Tibial nerve (tissue), 4 donors: ENCODE results near the gene CACNA1A. TPM values are rescaled to one million over a fixed set of nuclear protein-coding genes. Genes with fewer than 3 reads are reported as not detected.
A peak's percentile ranks its signal among the peaks of the same experiment; 100 is the strongest.
"Not testable (repeated sequence)": the region's sequence is repeated elsewhere in the genome, so short reads cannot be mapped to it uniquely, and the experiment has no call there.

ENCODE experiments used
- DNase-seq, 2 donors: peaks; one replicate each; pipeline ENCODE4 v3.0.0-alpha.2; 2019; ENCODE audit warnings: low spot score in 2 of 2
- H3K27ac ChIP-seq, 4 donors: fragments of 200-600 bp; sonication (generic) in 3 of 4; one replicate each; pipeline ENCODE4 v1.5.1; 2017 to 2019; ENCODE audit warnings: mild to moderate bottlenecking in 1 of 4
- H3K27me3 ChIP-seq, 2 donors: fragments of 200-600 bp; sonication (generic) in 1 of 2; one replicate each; pipeline versions ENCODE4 v1.5.1 to v1.6.0; 2017 to 2019
- H3K36me3 ChIP-seq, 3 donors: fragments of 200-600 bp; sonication (generic); one replicate each; pipeline ENCODE4 v1.5.1; 2018 to 2019
- H3K4me1 ChIP-seq, 4 donors: fragments of 200-600 bp; sonication (generic) in 3 of 4; one replicate each; pipeline ENCODE4 v1.5.1; 2017 to 2019
- H3K4me3 ChIP-seq, 4 donors: fragments of 200-600 bp; sonication (generic) in 3 of 4; one replicate each; pipeline ENCODE4 v1.5.1; 2017 to 2019; ENCODE audit warnings: mild to moderate bottlenecking in 1 of 4, moderate library complexity in 1 of 4
- H3K9me3 ChIP-seq, 4 donors: fragments of 200-600 bp; sonication (generic) in 3 of 4; one replicate each; pipeline ENCODE4 v1.5.1; 2017 to 2019
- EP300 ChIP-seq, 2 donors: sonication (generic); formaldehyde crosslinking; IDR thresholded peaks; one replicate each; pipeline ENCODE4 v1.6.1; 2017; ENCODE audit warnings: antibody characterized with exemption in 2 of 2, mild to moderate bottlenecking in 1 of 2
- POLR2A ChIP-seq, 2 donors: fragments of 450-650 bp; IDR thresholded peaks; one replicate each; pipeline ENCODE4 v1.6.1; 2017; ENCODE audit warnings: antibody characterized with exemption in 2 of 2, mild to moderate bottlenecking in 2 of 2, moderate library complexity in 2 of 2
- WGBS, 2 donors: methylation state at CpG; one replicate each; pipeline ENCODE4 v1.1.5; 2018; 5-methylcytosine and 5-hydroxymethylcytosine counted together
- total RNA-seq, 4 donors: library from RNA; depleted of rRNA; stranded (reverse); fragments of >200 nt; gene quantifications; one replicate each; pipeline ENCODE4 v1.1.0, GENCODE V29; 2016
- TF ChIP-seq, protein P1 (sequence below), 5 experiments: fragments of 200-600 bp in 3 of 5; fragments of 450-650 bp in 2 of 5; sonication (generic) in 3 of 5; IDR thresholded peaks; one replicate each; pipeline ENCODE4 v1.5.1; 2016 to 2019; ENCODE audit warnings: antibody characterized with exemption in 5 of 5, mild to moderate bottlenecking in 3 of 5, moderate library complexity in 2 of 5

The CACNA1A gene
- total RNA-seq, 4 donors from 2014 or later = 4.0 to 10.2 (median 9.3) TPM

DNA sequence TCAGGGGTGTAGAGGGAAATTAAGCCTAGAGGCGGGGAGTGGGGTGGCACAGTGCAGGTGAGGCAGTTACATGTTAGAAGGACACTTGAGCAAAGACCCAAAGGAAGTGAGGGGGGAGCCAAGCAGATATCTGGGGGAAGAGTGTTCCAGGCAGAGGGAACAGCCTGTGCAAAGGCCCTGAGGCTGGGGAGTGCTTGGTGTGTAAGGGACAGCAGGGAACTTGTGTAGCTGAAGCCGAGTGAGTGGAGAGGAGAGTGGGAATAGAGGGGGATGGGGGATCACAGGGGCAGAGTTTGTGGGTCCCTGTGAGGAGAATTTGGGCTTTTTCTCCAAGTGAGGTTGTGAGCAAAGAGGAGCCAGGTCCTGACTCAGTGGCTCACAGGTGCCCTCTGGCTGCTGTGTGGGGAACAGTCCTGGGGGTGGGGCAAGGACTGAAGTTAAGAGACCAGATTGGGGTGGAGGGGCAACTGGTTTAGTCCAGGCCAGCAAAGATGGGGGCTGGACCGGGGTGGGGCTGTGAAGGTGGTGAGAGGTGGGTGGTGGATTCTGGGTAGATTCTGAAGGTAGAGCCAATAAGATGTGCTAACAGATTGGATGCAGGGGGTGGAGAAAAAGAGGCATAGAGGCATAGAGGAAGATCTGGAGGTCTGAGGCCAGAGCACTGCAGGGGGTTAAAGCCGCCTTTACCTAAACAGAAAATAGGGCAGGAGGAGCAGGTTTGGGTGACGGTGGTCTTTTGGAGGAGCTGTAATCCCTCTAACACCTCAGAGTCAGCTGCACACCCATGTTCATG is 75.3 kb downstream of the CACNA1A start:
- peak in 1 of 2 donors; percentile 13 for DNase-seq
- 70 to 79% methylated on average over 5 of the region's 5 CpGs for WGBS, 2 donors

DNA sequence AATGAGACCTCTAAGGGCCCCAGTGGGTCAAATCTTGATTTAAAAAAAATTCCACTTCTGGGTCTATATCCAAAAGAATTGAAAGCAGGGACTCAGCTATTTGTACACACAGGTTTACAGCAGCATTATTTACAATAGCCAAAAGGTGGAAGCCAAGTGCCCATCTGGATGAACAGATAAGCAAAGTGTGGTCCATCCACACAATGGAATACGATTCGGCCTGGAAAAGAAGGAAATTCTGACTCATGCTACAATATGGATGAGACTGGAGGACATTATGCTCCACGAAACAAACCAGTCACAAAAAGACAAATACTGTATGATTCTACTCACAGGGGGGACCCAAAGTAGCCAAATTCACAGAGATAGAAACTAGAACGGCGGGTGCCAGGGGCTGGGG is 76.7 kb downstream of the CACNA1A start:
- no peaks in the 10 kb centered on the region for H3K36me3 ChIP-seq
- H3K27ac ChIP-seq = no peak overlapping the region
- TF ChIP-seq EP300 (IDR thresholded peaks at IDR 0.05) (no peak), POLR2A (IDR thresholded peaks at IDR 0.05) (no peak)
- TF ChIP-seq, protein P1, sequence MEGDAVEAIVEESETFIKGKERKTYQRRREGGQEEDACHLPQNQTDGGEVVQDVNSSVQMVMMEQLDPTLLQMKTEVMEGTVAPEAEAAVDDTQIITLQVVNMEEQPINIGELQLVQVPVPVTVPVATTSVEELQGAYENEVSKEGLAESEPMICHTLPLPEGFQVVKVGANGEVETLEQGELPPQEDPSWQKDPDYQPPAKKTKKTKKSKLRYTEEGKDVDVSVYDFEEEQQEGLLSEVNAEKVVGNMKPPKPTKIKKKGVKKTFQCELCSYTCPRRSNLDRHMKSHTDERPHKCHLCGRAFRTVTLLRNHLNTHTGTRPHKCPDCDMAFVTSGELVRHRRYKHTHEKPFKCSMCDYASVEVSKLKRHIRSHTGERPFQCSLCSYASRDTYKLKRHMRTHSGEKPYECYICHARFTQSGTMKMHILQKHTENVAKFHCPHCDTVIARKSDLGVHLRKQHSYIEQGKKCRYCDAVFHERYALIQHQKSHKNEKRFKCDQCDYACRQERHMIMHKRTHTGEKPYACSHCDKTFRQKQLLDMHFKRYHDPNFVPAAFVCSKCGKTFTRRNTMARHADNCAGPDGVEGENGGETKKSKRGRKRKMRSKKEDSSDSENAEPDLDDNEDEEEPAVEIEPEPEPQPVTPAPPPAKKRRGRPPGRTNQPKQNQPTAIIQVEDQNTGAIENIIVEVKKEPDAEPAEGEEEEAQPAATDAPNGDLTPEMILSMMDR (IDR thresholded peaks at IDR 0.05) = no peak
- H3K27me3 ChIP-seq = no peaks in the 10 kb centered on the region
- WGBS, 2 donors = 47 to 67% methylated on average over 5 of the region's 5 CpGs
- peaks cover 0 to 33% (median 5%) of the 10 kb centered on the region in 4 donors for H3K9me3 ChIP-seq
- H3K4me3 ChIP-seq = no peak overlapping the region
- H3K4me1 ChIP-seq = no peaks in the 10 kb centered on the region
- no peak for DNase-seq

More for the DNA sequence above, 75.3 kb downstream of the CACNA1A start:
- no peak overlapping the region for H3K4me3 ChIP-seq
- no peaks in the 10 kb centered on the region for H3K36me3 ChIP-seq
- no peak overlapping the region for H3K27ac ChIP-seq
- peaks cover 0 to 19% (median 2%) of the 10 kb centered on the region in 4 donors for H3K9me3 ChIP-seq
- TF ChIP-seq, protein P1 (IDR thresholded peaks at IDR 0.05) = peak in 4 of 5 experiments; percentile 13 to 32 (median 24)
- TF ChIP-seq POLR2A (IDR thresholded peaks at IDR 0.05) = no peak
- H3K27me3 ChIP-seq = no peaks in the 10 kb centered on the region
- no peaks in the 10 kb centered on the region for H3K4me1 ChIP-seq

DNA sequence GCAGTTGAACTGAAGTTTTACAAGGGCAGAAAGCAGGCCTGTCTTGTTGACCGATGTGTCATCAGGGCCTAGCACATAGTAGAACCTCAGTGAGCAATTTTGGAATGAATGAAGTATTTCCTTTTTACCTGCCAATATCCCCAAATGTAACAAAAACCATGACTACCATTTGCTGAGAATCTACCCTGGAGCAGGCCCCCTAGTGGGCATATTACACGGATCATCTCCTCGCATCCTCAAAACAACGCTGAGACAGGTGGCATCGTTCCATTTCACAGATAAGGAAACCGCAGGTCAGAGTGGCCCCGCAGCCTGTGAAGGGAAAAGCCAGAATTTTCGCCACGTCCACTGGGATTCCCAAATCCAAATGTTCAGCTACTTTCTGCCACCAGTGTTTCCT is 77.9 kb downstream of the CACNA1A start:
- Histone ChIP-seq H3K9me3 (peaks cover 0 to 44% (median 5%) of the 10 kb centered on the region in 4 donors), H3K27ac (no peak overlapping the region), H3K36me3 (no peaks in the 10 kb centered on the region), H3K27me3 (no peaks in the 10 kb centered on the region), H3K4me1 (no peaks in the 10 kb centered on the region), H3K4me3 (no peak overlapping the region)
- TF ChIP-seq, protein P1 (IDR thresholded peaks at IDR 0.05) = peak in 1 of 5 experiments; percentile 14
- no peak for TF ChIP-seq POLR2A (IDR thresholded peaks at IDR 0.05)
- peak in 1 of 2 donors; percentile 4 for DNase-seq
- WGBS, 2 donors = 52 to 69% methylated on average over 9 of the region's 9 CpGs

DNA sequence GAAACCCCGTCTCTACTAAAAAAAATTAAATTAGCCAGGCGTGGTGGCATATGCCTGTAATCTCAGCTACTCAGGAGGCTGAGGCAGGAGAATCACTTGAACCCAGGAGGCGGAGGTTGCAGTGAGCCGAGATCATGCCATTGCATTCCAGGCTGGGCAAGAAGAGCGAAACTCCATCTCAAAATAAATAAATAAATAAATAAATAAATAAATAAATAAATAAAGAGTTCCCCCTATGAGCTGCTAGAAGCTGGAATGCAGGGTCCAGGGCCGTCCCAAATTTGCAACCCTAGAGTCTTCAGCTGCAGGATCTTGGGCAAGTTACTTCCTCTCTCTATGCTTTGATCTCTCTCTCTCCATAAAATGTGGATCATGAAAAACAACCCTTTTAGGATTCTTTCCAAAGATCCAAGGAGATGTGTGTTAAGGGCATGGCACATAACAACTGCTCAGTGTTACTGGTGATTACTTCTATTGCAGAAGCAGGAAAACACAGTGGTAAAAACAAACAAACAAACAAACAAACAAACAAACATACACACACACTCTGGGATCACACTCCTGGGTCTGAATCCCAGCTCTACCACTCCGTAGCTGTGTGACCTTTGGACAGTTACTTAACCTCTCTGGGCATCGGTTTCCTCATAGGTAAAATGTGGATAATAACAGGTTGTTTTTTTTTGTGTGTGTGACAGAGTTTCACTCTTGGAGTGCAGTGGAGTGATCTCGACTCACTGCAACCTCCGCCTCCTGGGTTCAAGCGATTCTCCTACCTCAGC is 78.8 kb downstream of the CACNA1A start:
- Histone ChIP-seq H3K4me3 (no peak overlapping the region), H3K27ac (no peak overlapping the region), H3K36me3 (no peaks in the 10 kb centered on the region), H3K27me3 (no peaks in the 10 kb centered on the region), H3K9me3 (peaks cover 0 to 53% (median 5%) of the 10 kb centered on the region in 4 donors), H3K4me1 (no peaks in the 10 kb centered on the region)
- WGBS, 2 donors = 85 to 90% methylated on average over 11 of the region's 11 CpGs
- DNase-seq = no peak
- TF ChIP-seq, protein P1 (IDR thresholded peaks at IDR 0.05) = no peak
- no peak for TF ChIP-seq POLR2A (IDR thresholded peaks at IDR 0.05)

DNA sequence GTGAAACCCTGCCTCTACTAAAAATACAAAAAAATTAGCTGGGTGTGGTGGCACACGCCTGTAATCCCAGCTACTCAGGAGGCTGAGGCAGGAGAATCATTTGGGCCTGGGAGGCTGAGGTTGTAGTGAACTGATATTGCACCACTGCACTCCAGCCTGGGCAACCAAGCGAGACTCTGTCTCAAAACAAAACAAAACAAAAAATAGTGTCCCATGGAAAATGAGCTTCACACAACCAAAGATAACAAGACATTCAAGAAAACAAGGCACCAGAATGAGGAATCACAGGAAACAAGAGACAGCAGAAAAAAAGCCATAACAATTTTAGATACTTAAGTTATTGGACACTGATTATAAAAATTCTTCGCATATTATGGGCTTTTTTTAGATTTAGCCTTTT is 80.4 kb downstream of the CACNA1A start:
- not testable (repeated sequence) for H3K36me3 ChIP-seq, H3K27ac ChIP-seq, H3K4me1 ChIP-seq, H3K27me3 ChIP-seq, DNase-seq, H3K4me3 ChIP-seq
- 88 to 90% methylated on average over 3 of the region's 3 CpGs for WGBS, 2 donors
- H3K9me3 ChIP-seq = peaks cover 0 to 69% (median 5%) of the 10 kb centered on the region in 4 donors
